ENCODE data around the gene KRTAP10-5.

KRTAP10-5 gene

GRCh38 chr21:44548381-44548780, 32.0 kb downstream of the KRTAP10-5 start:
- DNase-seq, result no peak

- no peak for DNase-seq
Observed at GRCh38 chr21:44547656-44548331, 32.6 kb downstream of the KRTAP10-5 start.

- DNase-seq, result no peak
Observed at GRCh38 chr21:44544566-44544965, 35.8 kb downstream of the KRTAP10-5 start.

- no peak for DNase-seq
Observed at GRCh38 chr21:44542716-44543115, 37.7 kb downstream of the KRTAP10-5 start.

GRCh38 chr21:44540741-44541288, 39.6 kb downstream of the KRTAP10-5 start:
- no peak for DNase-seq

- DNase-seq, result no peak
Observed at GRCh38 chr21:44539991-44540666, 40.3 kb downstream of the KRTAP10-5 start, which contains the start of gene KRTAP10-1. KRTAP10-1 (minus strand) TSS chr21:44540195; CDS start chr21:44540150, 45 bp downstream.

- no peak for DNase-seq
Observed at GRCh38 chr21:44539046-44539445, 41.4 kb downstream of the KRTAP10-5 start.

GRCh38 chr21:44537930-44538911, 42.2 kb downstream of the KRTAP10-5 start:
- no peak for DNase-seq

GRCh38 chr21:44535963-44536362, 44.4 kb downstream of the KRTAP10-5 start:
- no peak for DNase-seq

- DNase-seq, result no peak
Observed at GRCh38 chr21:44534688-44535087, 45.7 kb downstream of the KRTAP10-5 start.

GRCh38 chr21:44533891-44534627, 46.3 kb downstream of the KRTAP10-5 start:
- no peak for DNase-seq

- DNase-seq, result no peak
Observed at GRCh38 chr21:44533121-44533890, 47.1 kb downstream of the KRTAP10-5 start.

GRCh38 chr21:44532712-44533111, 47.7 kb downstream of the KRTAP10-5 start:
- no peak for DNase-seq

GRCh38 chr21:44531606-44532564, 48.5 kb downstream of the KRTAP10-5 start:
- no peak for DNase-seq

- DNase-seq, result no peak
Observed at GRCh38 chr21:44530903-44531605, 49.4 kb downstream of the KRTAP10-5 start.

- no peak for DNase-seq
Observed at GRCh38 chr21:44530221-44530902, 50.0 kb downstream of the KRTAP10-5 start.

GRCh38 chr21:44529503-44530125, 50.8 kb downstream of the KRTAP10-5 start:
- no peak for DNase-seq

Measured in fibroblast of skin of right biceps (primary cell).